ENCODE measurements around the gene PSKH1. TPM values are rescaled to one million over a fixed set of nuclear protein-coding genes. Genes with fewer than 3 reads are reported as not detected.
"Not testable (repeated sequence)": the region's sequence is repeated elsewhere in the genome, so short reads cannot be mapped to it uniquely, and the experiment has no call there.

The PSKH1 gene
- total RNA-seq, 1 experiment from 2014 or later = 24.2 TPM

DNA sequence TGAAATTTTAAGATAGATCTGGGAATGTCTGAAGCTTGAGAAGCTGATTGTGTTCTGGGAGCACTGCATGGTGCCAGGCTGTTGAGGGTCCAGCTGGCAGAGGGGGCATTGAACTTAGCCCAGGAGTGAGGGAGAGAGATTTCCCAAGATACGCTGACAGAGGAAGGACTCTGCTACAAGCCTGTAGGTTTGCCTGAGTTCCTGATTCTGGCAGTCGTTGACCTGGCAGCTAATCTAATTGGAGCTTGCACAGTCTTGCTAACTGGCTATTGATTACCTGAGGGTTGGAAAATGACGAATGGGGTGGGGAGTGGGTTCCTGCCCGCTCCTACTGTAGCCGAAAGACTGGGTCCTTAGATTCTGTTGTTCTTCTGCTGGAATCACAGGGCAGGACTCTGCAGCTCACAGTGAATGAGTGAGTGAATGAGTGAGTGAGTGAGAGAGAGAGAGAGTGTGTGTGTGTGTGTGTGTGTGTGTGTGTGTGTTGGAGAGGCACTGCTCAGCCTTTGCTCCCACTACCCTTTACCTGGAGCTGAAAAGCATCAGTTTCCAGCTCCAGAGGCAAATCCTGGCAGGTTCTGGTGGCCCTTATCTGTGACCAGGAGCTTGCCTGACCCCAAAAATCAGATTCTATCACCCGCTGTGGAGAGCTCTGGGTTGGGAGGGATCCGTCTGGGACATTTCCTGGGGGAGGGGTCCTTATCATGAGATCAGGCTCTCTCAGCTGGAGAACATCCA is 21.9 kb downstream of the PSKH1 start:
- no TSS peak for BruUV-seq (replicated peaks)
- no peak overlapping the region for H3K4me3 ChIP-seq (ENCODE audit: low read depth, low read length, poor library complexity, severe bottlenecking)
- H3K4me1 ChIP-seq (ENCODE audit: insufficient read depth, low read length, poor library complexity, severe bottlenecking) = no peaks in the 10 kb centered on the region
- no peak for TF ChIP-seq EZH2 (IDR thresholded peaks at IDR 0.05; ENCODE audit: borderline replicate concordance, low read depth, low read length, poor library complexity, severe bottlenecking)
- TF ChIP-seq, protein P1, sequence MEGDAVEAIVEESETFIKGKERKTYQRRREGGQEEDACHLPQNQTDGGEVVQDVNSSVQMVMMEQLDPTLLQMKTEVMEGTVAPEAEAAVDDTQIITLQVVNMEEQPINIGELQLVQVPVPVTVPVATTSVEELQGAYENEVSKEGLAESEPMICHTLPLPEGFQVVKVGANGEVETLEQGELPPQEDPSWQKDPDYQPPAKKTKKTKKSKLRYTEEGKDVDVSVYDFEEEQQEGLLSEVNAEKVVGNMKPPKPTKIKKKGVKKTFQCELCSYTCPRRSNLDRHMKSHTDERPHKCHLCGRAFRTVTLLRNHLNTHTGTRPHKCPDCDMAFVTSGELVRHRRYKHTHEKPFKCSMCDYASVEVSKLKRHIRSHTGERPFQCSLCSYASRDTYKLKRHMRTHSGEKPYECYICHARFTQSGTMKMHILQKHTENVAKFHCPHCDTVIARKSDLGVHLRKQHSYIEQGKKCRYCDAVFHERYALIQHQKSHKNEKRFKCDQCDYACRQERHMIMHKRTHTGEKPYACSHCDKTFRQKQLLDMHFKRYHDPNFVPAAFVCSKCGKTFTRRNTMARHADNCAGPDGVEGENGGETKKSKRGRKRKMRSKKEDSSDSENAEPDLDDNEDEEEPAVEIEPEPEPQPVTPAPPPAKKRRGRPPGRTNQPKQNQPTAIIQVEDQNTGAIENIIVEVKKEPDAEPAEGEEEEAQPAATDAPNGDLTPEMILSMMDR (conservative IDR thresholded peaks at IDR 0.05; ENCODE audit: low read depth, low read length) = no peak
- no peaks in the 10 kb centered on the region for H3K27me3 ChIP-seq (replicated peaks; ENCODE audit: insufficient read depth, low read depth, low read length, poor library complexity)
- no peak overlapping the region for H3K27ac ChIP-seq (ENCODE audit: low read depth, low read length, poor library complexity, severe bottlenecking)
- H3K9me3 ChIP-seq (ENCODE audit: low read depth, low read length, poor library complexity, severe bottlenecking) = no peaks in the 10 kb centered on the region
- ChIA-PET CTCF (interaction anchor here (0.6 kb wide), 1 partner anchor 89 kb away, joined by 4 read pairs; no protein-coding TSS in a partner anchor), POLR2A (ENCODE audit: low non-redundant PET) (no interaction called here)
- no peaks in the 10 kb centered on the region for H3K36me3 ChIP-seq (ENCODE audit: insufficient read depth, low read length, poor library complexity, severe bottlenecking)
- intact Hi-C loops (cut with micrococcal nuclease; ENCODE audit: unreplicated experiment) = no loop called here
- no peak for DNase-seq (ENCODE audit: low spot score)

DNA sequence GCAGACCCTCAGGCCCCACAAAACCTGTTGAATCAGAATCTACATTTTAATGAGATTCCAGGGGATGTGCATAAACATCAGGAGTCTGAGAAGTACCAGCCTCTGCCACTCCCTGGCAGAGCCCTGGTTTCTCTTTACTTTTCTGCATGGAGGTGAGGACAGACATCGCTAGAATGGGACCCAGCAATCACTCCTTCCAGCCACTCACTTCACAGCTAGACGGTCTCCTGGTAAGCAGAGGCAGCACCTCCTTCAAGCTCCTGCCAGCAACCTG is 22.4 kb downstream of the PSKH1 start:
- CTCF ChIA-PET = interaction anchor here (0.6 kb wide), 1 partner anchor 89 kb away, joined by 4 read pairs; no protein-coding TSS in a partner anchor
- POLR2A ChIA-PET (ENCODE audit: low non-redundant PET) = not testable (repeated sequence)

DNA sequence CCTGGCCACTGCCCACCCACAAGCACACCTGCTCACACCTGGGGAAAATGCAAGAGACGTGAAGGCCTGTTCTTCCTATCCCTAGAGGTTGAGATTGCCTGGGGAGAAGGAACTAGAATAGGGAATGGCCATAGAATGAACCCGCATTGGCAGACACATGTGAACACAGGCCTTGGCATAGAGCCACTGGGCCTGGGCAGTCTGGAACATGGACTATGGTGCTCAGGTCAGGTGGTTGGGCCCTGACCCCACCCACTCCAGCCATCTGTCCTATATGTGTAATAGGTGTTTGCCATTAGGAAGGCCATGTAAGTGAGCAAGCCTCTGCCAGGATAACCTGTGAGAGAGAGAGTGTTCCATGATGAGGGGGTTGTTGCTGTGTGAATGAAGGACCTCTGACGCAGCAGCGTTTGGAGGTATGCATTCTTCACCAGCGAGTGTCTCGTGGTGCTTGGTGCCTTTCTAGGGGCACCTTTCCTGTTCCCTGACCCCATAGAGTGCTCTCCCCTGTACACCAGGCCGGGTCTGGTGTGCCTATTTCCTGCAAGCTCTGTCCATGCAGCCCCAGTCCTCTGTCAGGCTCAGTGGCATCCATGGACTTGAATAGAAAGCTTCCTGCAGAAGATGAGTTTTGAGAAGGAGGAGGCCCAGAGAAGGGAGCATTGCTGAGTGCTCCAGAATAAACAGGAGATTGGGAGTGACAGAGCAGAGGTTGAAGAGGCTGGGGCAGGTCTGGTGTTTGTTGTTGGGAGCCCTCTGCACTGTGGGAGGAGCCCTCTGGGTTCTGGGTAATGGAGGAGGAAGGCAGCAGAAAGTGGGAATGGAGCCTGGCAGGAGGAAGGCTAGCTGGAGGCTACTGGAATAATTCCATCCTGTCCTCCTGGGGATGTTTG is 23.0 kb downstream of the PSKH1 start:
- BruUV-seq (replicated peaks) = no TSS peak
- Histone ChIP-seq H3K9me3 (ENCODE audit: low read depth, low read length, poor library complexity, severe bottlenecking) (no peaks in the 10 kb centered on the region), H3K27me3 (replicated peaks; ENCODE audit: insufficient read depth, low read depth, low read length, poor library complexity) (no peaks in the 10 kb centered on the region), H3K27ac (ENCODE audit: low read depth, low read length, poor library complexity, severe bottlenecking) (no peak overlapping the region), H3K36me3 (ENCODE audit: insufficient read depth, low read length, poor library complexity, severe bottlenecking) (no peaks in the 10 kb centered on the region), H3K4me1 (ENCODE audit: insufficient read depth, low read length, poor library complexity, severe bottlenecking) (no peaks in the 10 kb centered on the region), H3K4me3 (ENCODE audit: low read depth, low read length, poor library complexity, severe bottlenecking) (no peak overlapping the region)
- CTCF ChIA-PET = no interaction called here
- TF ChIP-seq, protein P1 (conservative IDR thresholded peaks at IDR 0.05; ENCODE audit: low read depth, low read length) = no peak
- no peak for TF ChIP-seq EZH2 (IDR thresholded peaks at IDR 0.05; ENCODE audit: borderline replicate concordance, low read depth, low read length, poor library complexity, severe bottlenecking)
- DNase-seq (ENCODE audit: low spot score) = no peak
- intact Hi-C loops (cut with micrococcal nuclease; ENCODE audit: unreplicated experiment) = no loop called here
- POLR2A ChIA-PET (ENCODE audit: low non-redundant PET) = no interaction called here

More for the DNA sequence above, 22.4 kb downstream of the PSKH1 start:
- H3K36me3 ChIP-seq (ENCODE audit: insufficient read depth, low read length, poor library complexity, severe bottlenecking); H3K4me3 ChIP-seq (ENCODE audit: low read depth, low read length, poor library complexity, severe bottlenecking); DNase-seq (ENCODE audit: low spot score); BruUV-seq (replicated peaks); H3K4me1 ChIP-seq (ENCODE audit: insufficient read depth, low read length, poor library complexity, severe bottlenecking); H3K27me3 ChIP-seq (replicated peaks; ENCODE audit: insufficient read depth, low read depth, low read length, poor library complexity); H3K27ac ChIP-seq (ENCODE audit: low read depth, low read length, poor library complexity, severe bottlenecking); intact Hi-C loops (cut with micrococcal nuclease; ENCODE audit: unreplicated experiment); H3K9me3 ChIP-seq (ENCODE audit: low read depth, low read length, poor library complexity, severe bottlenecking): not testable (repeated sequence)

Measured in A673 (cell line).